HG02763 (cell line): ENCODE measurements around the gene SLC24A2.

ENCODE experiments used
- ATAC-seq: cut with Tn5 transposase; IDR thresholded peaks from one replicate; pipeline ENCODE4 v1.9.1; 2021; ENCODE audit warnings: mild to moderate bottlenecking, moderate library complexity; ENCODE audit not compliant: unreplicated experiment

Gene SLC24A2

GRCh38 chr9:19759066-19759465 lies 29.8 kb downstream of the SLC24A2 start:
- ATAC-seq, result no peak

DNA sequence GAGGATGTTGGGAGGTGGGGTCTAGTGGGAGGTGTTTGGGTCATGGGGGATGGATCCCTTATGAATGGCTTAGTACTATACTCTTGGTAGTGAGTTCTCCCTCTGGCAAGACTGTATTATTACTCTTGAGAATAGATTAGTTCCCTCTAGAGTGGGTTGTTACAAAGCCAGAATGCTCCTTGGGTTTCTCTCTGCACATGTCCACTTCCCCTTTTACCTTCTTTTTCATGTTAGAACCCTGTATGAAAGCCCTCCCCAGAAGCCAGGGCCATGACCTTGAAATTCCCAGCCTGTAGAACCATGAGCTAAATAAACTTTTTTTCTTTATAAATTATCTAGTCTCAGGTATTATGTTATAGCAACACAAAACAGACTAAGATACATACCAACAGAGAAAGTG lies 31.1 kb downstream of the SLC24A2 start:
- no peak for ATAC-seq

- no peak for ATAC-seq
Observed at GRCh38 chr9:19754921-19755320, 33.9 kb downstream of the SLC24A2 start.

- no peak for ATAC-seq
Observed at GRCh38 chr9:19748278-19749126, 40.3 kb downstream of the SLC24A2 start.

- ATAC-seq, result no peak
Observed at GRCh38 chr9:19746223-19746622, 42.6 kb downstream of the SLC24A2 start.

DNA sequence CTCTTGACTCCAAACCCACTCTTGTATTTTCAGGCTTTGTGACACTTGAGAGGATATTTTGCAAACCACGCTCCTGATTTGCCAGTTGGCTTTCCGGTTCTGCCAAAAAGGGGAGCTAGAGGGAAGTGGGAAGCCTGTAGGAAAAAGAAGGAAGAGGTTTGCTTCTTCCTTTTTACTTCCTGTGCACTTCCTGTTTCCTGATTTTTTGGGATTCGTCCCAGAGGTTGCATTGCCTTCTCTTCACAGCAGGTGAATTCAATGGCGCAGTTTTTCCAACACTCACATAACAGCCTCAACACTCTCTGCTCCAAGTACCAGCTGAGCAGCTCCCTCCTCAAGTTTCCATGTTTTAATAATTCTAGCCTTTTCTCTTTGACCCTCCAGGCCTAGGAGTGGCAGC lies 47.7 kb downstream of the SLC24A2 start:
- ATAC-seq, result no peak
